Karpas-422 (cell line): ENCODE measurements around the gene EVI5L. TPM values are rescaled to one million over a fixed set of nuclear protein-coding genes. Genes with fewer than 3 reads are reported as not detected.

Experiments used
- DNase-seq: peaks from one replicate; pipeline ENCODE4 v3.0.0-alpha.2; 2015
- H2AFZ ChIP-seq: fragments of 200-600 bp; sonication (generic); 2 replicates; pipeline ENCODE4 v1.6.1; 2014; ENCODE audit warnings: antibody characterized with exemption, low read length, mixed read lengths
- H3K27ac ChIP-seq: fragments of 200-600 bp; sonication (generic); 2 replicates; pipeline ENCODE4 v1.5.1; 2014; ENCODE audit warnings: mild to moderate bottlenecking, low read length, moderate library complexity
- H3K27me3 ChIP-seq: fragments of 200-600 bp; sonication (generic); 2 replicates; pipeline ENCODE4 v1.6.1; 2014; ENCODE audit warnings: low read length, mixed read lengths
- H3K36me3 ChIP-seq: fragments of 200-600 bp; sonication (generic); 2 replicates; pipeline ENCODE4 v1.6.1; 2014; ENCODE audit warnings: low read length, mixed read lengths; ENCODE audit not compliant: insufficient read depth
- H3K4me1 ChIP-seq: fragments of 200-600 bp; sonication (generic); 2 replicates; pipeline ENCODE4 v1.6.1; 2014; ENCODE audit warnings: mild to moderate bottlenecking, low read length, mixed read lengths
- H3K4me2 ChIP-seq: fragments of 200-600 bp; sonication (generic); 2 replicates; pipeline ENCODE4 v1.6.1; 2014; ENCODE audit warnings: low read length, low read depth, mild to moderate bottlenecking; ENCODE audit not compliant: poor library complexity, severe bottlenecking
- H3K4me3 ChIP-seq: fragments of 200-600 bp; sonication (generic); 2 replicates; pipeline ENCODE4 v1.5.1; 2014; ENCODE audit warnings: mild to moderate bottlenecking, antibody characterized with exemption, low read length, mixed read lengths
- H3K79me2 ChIP-seq: fragments of 200-600 bp; sonication (generic); 2 replicates; pipeline ENCODE4 v1.6.1; 2014; ENCODE audit warnings: mild to moderate bottlenecking, low read length, mixed read lengths
- H3K9ac ChIP-seq: fragments of 200-600 bp; sonication (generic); 2 replicates; pipeline ENCODE4 v1.6.0; 2014; ENCODE audit warnings: low read length
- H3K9me2 ChIP-seq: fragments of 200-600 bp; sonication (generic), shearing (Covaris generic); replicated peaks from 2 replicates; pipeline ENCODE4 v1.6.0; 2014; ENCODE audit warnings: mild to moderate bottlenecking, low read length, moderate library complexity; ENCODE audit not compliant: insufficient read depth
- H3K9me3 ChIP-seq: fragments of 300-700, 200-600 bp; sonication (generic); 2 replicates; pipeline ENCODE4 v1.6.1; 2014; ENCODE audit warnings: low read length, mixed read lengths
- H4K20me1 ChIP-seq: fragments of 200-600 bp; sonication (generic); 2 replicates; pipeline ENCODE4 v1.6.1; 2014; ENCODE audit warnings: mild to moderate bottlenecking, antibody characterized with exemption, low read length, low read depth; ENCODE audit not compliant: insufficient read depth
- total RNA-seq: library from RNA; depleted of rRNA; stranded (reverse); fragments of >200 nt; shearing (Covaris generic); gene quantifications from 2 replicates; pipeline ENCODE4 v1.2.3, GENCODE V29; 2014; ENCODE audit warnings: low replicate concordance

EVI5L gene
- total RNA-seq, 1 experiment from 2014 or later, result 6.0 TPM

- no peaks in the 10 kb centered on the region for H3K79me2 ChIP-seq
- H3K36me3 ChIP-seq, result no peaks in the 10 kb centered on the region; the same call in 1 of the 2 replicates
- no peaks in the 10 kb centered on the region; the same call in 1 of the 2 replicates for H3K27me3 ChIP-seq
- no peak for DNase-seq
- H4K20me1 ChIP-seq, result no peaks in the 10 kb centered on the region
- H3K9me2 ChIP-seq, result no peaks in the 10 kb centered on the region
- H3K9ac ChIP-seq, result no peak overlapping the region
- no peak overlapping the region for H3K4me2 ChIP-seq
- H2AFZ ChIP-seq, result no peak overlapping the region
- no peaks in the 10 kb centered on the region for H3K9me3 ChIP-seq
- H3K4me1 ChIP-seq, result no peaks in the 10 kb centered on the region
- H3K4me3 ChIP-seq, result no peak overlapping the region
- H3K27ac ChIP-seq, result no peak overlapping the region
Observed at GRCh38 chr19:7820588-7820987, 9.4 kb upstream of the EVI5L start.

- Histone ChIP-seq H2AFZ (no peak overlapping the region), H3K27ac (no peak overlapping the region), H3K36me3 (no peaks in the 10 kb centered on the region), H3K27me3 (no peaks in the 10 kb centered on the region; the same call in 1 of the 2 replicates), H3K4me3 (no peak overlapping the region), H3K9me3 (no peaks in the 10 kb centered on the region), H3K9ac (no peak overlapping the region), H3K4me2 (no peak overlapping the region), H3K79me2 (no peaks in the 10 kb centered on the region), H4K20me1 (no peaks in the 10 kb centered on the region), H3K4me1 (no peaks in the 10 kb centered on the region), H3K9me2 (no peaks in the 10 kb centered on the region)
- DNase-seq, result no peak
Observed at GRCh38 chr19:7822910-7823515, 7.0 kb upstream of the EVI5L start.

- Histone ChIP-seq H2AFZ (no peak overlapping the region), H3K9me3 (no peaks in the 10 kb centered on the region), H3K79me2 (no peaks in the 10 kb centered on the region), H3K4me2 (no peak overlapping the region), H3K4me1 (no peaks in the 10 kb centered on the region), H3K9ac (no peak overlapping the region), H4K20me1 (no peaks in the 10 kb centered on the region), H3K9me2 (no peaks in the 10 kb centered on the region), H3K36me3 (no peaks in the 10 kb centered on the region), H3K4me3 (no peak overlapping the region), H3K27ac (no peak overlapping the region), H3K27me3 (no peaks in the 10 kb centered on the region; the same call in 1 of the 2 replicates)
- no peak for DNase-seq
Observed at GRCh38 chr19:7823686-7824301, 6.2 kb upstream of the EVI5L start.

GRCh38 chr19:7829166-7829520, 875 bp upstream of the EVI5L start:
- no peak overlapping the region for H3K9ac ChIP-seq

GRCh38 chr19:7830272-7830771, 304 bp downstream of the EVI5L start:
- H3K36me3 ChIP-seq, result no peaks in the 10 kb centered on the region
- peaks cover 6% of the 10 kb centered on the region for H3K4me1 ChIP-seq
- H3K27me3 ChIP-seq, result no peaks in the 10 kb centered on the region
- no peak overlapping the region for H3K27ac ChIP-seq
- no peaks in the 10 kb centered on the region for H3K9me2 ChIP-seq
- peaks cover 7% of the 10 kb centered on the region; the same call in 1 of the 2 replicates for H4K20me1 ChIP-seq
- no peak for DNase-seq
- no peaks in the 10 kb centered on the region for H3K79me2 ChIP-seq
- peak overlapping the region; percentile 72 for H3K4me3 ChIP-seq
- H3K9ac ChIP-seq, result peak overlapping the region; percentile 79
- H2AFZ ChIP-seq, result no peak overlapping the region
- H3K9me3 ChIP-seq, result no peaks in the 10 kb centered on the region
- peak overlapping the region; percentile 69 for H3K4me2 ChIP-seq

More at GRCh38 chr19:7829166-7829520, 875 bp upstream of the EVI5L start:
- Histone ChIP-seq H3K27me3 (no peaks in the 10 kb centered on the region), H3K9me2 (no peaks in the 10 kb centered on the region), H3K4me2 (no peak overlapping the region), H3K9me3 (no peaks in the 10 kb centered on the region), H2AFZ (no peak overlapping the region), H3K36me3 (no peaks in the 10 kb centered on the region), H3K4me1 (peaks cover 6% of the 10 kb centered on the region), H3K27ac (no peak overlapping the region), H3K4me3 (no peak overlapping the region; the same call in 1 of the 2 replicates), H4K20me1 (peaks cover 7% of the 10 kb centered on the region; the same call in 1 of the 2 replicates), H3K79me2 (no peaks in the 10 kb centered on the region)
- no peak for DNase-seq

GRCh38 chr19:7830823-7831222, 805 bp downstream of the EVI5L start:
- DNase-seq, result no peak
- H3K4me1 ChIP-seq, result peaks cover 6% of the 10 kb centered on the region
- H3K4me2 ChIP-seq, result peak overlapping the region; percentile 69
- no peaks in the 10 kb centered on the region for H3K36me3 ChIP-seq
- peaks cover 7% of the 10 kb centered on the region; the same call in 1 of the 2 replicates for H4K20me1 ChIP-seq
- H3K27me3 ChIP-seq, result no peaks in the 10 kb centered on the region
- no peaks in the 10 kb centered on the region for H3K9me3 ChIP-seq
- H3K79me2 ChIP-seq, result no peaks in the 10 kb centered on the region
- H2AFZ ChIP-seq, result no peak overlapping the region
- no peaks in the 10 kb centered on the region for H3K9me2 ChIP-seq
- no peak overlapping the region for H3K27ac ChIP-seq
- peak overlapping the region; percentile 72 for H3K4me3 ChIP-seq
- H3K9ac ChIP-seq, result peak overlapping the region; percentile 79

- no peaks in the 10 kb centered on the region for H3K36me3 ChIP-seq
- H3K9ac ChIP-seq, result no peak overlapping the region
- peak; percentile 53 for DNase-seq
- no peak overlapping the region for H3K27ac ChIP-seq
- H2AFZ ChIP-seq, result no peak overlapping the region
- peaks cover 7% of the 10 kb centered on the region; the same call in 1 of the 2 replicates for H4K20me1 ChIP-seq
- no peaks in the 10 kb centered on the region for H3K79me2 ChIP-seq
- H3K4me3 ChIP-seq, result no peak overlapping the region
- H3K4me2 ChIP-seq, result no peak overlapping the region
- H3K4me1 ChIP-seq, result peaks cover 6% of the 10 kb centered on the region
- H3K9me3 ChIP-seq, result no peaks in the 10 kb centered on the region
- no peaks in the 10 kb centered on the region for H3K27me3 ChIP-seq
- H3K9me2 ChIP-seq, result no peaks in the 10 kb centered on the region
Observed at GRCh38 chr19:7831452-7831851, 1.4 kb downstream of the EVI5L start.

- DNase-seq, result no peak
- H3K27ac ChIP-seq, result no peak overlapping the region
- H3K4me3 ChIP-seq, result no peak overlapping the region
- H2AFZ ChIP-seq, result no peak overlapping the region
- H3K9me2 ChIP-seq, result no peaks in the 10 kb centered on the region
- H3K36me3 ChIP-seq, result no peaks in the 10 kb centered on the region
- H4K20me1 ChIP-seq, result peaks cover 7% of the 10 kb centered on the region; the same call in 1 of the 2 replicates
- no peak overlapping the region for H3K9ac ChIP-seq
- H3K27me3 ChIP-seq, result no peaks in the 10 kb centered on the region
- H3K79me2 ChIP-seq, result no peaks in the 10 kb centered on the region
- peaks cover 6% of the 10 kb centered on the region for H3K4me1 ChIP-seq
- H3K9me3 ChIP-seq, result no peaks in the 10 kb centered on the region
- no peak overlapping the region for H3K4me2 ChIP-seq
Observed at GRCh38 chr19:7832009-7832408, 2.0 kb downstream of the EVI5L start.
